H9 (cell line): ENCODE results near the gene TECTB. TPM values are rescaled to one million over a fixed set of nuclear protein-coding genes. Genes with fewer than 3 reads are reported as not detected.

Experiments used
- DNase-seq: peaks from one replicate; pipeline ENCODE4 v3.0.0-alpha.2; 2017
- H2AFZ ChIP-seq: one replicate; pipeline ENCODE4 v1.6.1; 2013; ENCODE audit warnings: mild to moderate bottlenecking, low read length, control low read depth, moderate library complexity
- H2AK5ac ChIP-seq: 2 replicates; pipeline ENCODE4 v1.6.1; 2013; ENCODE audit warnings: low read length, control low read depth, mixed read lengths; ENCODE audit not compliant: insufficient read length
- H2BK120ac ChIP-seq: one replicate; pipeline ENCODE4 v1.6.1; 2013; ENCODE audit warnings: low read depth, mild to moderate bottlenecking, low read length, control low read depth, inconsistent platforms; ENCODE audit not compliant: poor library complexity, severe bottlenecking
- H2BK12ac ChIP-seq: 2 replicates; pipeline ENCODE4 v1.6.1; 2013; ENCODE audit warnings: low read length, control low read depth, mixed read lengths, low read depth; ENCODE audit not compliant: insufficient read length
- H2BK15ac ChIP-seq: 2 replicates; pipeline ENCODE4 v1.6.1; 2013; ENCODE audit warnings: low read depth, low read length, control low read depth
- H2BK20ac ChIP-seq: one replicate; pipeline ENCODE4 v1.6.1; 2013; ENCODE audit warnings: low read depth, mild to moderate bottlenecking, low read length, control low read depth, inconsistent platforms; ENCODE audit not compliant: poor library complexity, severe bottlenecking
- H2BK5ac ChIP-seq: 2 replicates; pipeline ENCODE4 v1.6.1; 2013; ENCODE audit warnings: low read length, control low read depth, mixed read lengths; ENCODE audit not compliant: insufficient read length
- H3K14ac ChIP-seq: 2 replicates; pipeline ENCODE4 v1.6.1; 2013; ENCODE audit warnings: low read length, control low read depth; ENCODE audit not compliant: insufficient read depth
- H3K18ac ChIP-seq: 2 replicates; pipeline ENCODE4 v1.6.1; 2013; ENCODE audit warnings: low read depth, mild to moderate bottlenecking, mixed read lengths, low read length, control low read depth; ENCODE audit not compliant: insufficient read length
- H3K23ac ChIP-seq: 2 replicates; pipeline ENCODE4 v1.6.1; 2013; ENCODE audit warnings: low read length, control low read depth, mixed read lengths, low read depth; ENCODE audit not compliant: insufficient read length
- H3K23me2 ChIP-seq: 2 replicates; pipeline ENCODE4 v1.6.1; 2013; ENCODE audit warnings: low read depth, mild to moderate bottlenecking, mixed read lengths, low read length, control low read depth; ENCODE audit not compliant: insufficient read length, poor library complexity, severe bottlenecking
- H3K27ac ChIP-seq: 2 replicates; pipeline ENCODE4 v1.5.1; 2013; ENCODE audit warnings: low read length, control low read depth, mixed read lengths, low read depth; ENCODE audit not compliant: insufficient read length
- H3K27me3 ChIP-seq: 2 replicates; pipeline ENCODE4 v1.6.1; 2013; ENCODE audit warnings: low read length, control low read depth, inconsistent platforms; ENCODE audit not compliant: insufficient read depth
- H3K4ac ChIP-seq: 2 replicates; pipeline ENCODE4 v1.6.1; 2013; ENCODE audit warnings: low read depth, mild to moderate bottlenecking, control low read depth, inconsistent platforms, low read length, moderate library complexity
- H3K4me1 ChIP-seq: 2 replicates; pipeline ENCODE4 v1.6.1; 2013; ENCODE audit warnings: low read length, control low read depth, inconsistent platforms; ENCODE audit not compliant: insufficient read depth
- H3K4me2 ChIP-seq: 2 replicates; pipeline ENCODE4 v1.6.1; 2013; ENCODE audit warnings: low read length, control low read depth, mixed read lengths; ENCODE audit not compliant: insufficient read length, insufficient read depth
- H3K56ac ChIP-seq: 2 replicates; pipeline ENCODE4 v1.6.1; 2013; ENCODE audit warnings: low read depth, mild to moderate bottlenecking, mixed read lengths, low read length, control low read depth; ENCODE audit not compliant: insufficient read length
- H3K79me1 ChIP-seq: 2 replicates; pipeline ENCODE4 v1.6.1; 2013; ENCODE audit warnings: low read depth, mild to moderate bottlenecking, moderate library complexity, low read length, control low read depth, inconsistent platforms; ENCODE audit not compliant: insufficient read depth, poor library complexity, severe bottlenecking
- H3K79me2 ChIP-seq: 2 replicates; pipeline ENCODE4 v1.6.1; 2013; ENCODE audit warnings: low read length, control low read depth, inconsistent platforms; ENCODE audit not compliant: insufficient read depth
- H3K9ac ChIP-seq: 2 replicates; pipeline ENCODE4 v1.6.1; 2013; ENCODE audit warnings: low read length, control low read depth, mixed read lengths; ENCODE audit not compliant: insufficient read length; ENCODE audit errors: extremely low read depth
- H3K9me3 ChIP-seq: one replicate; pipeline ENCODE4 v1.6.1; 2013; ENCODE audit warnings: low read depth, low read length, inconsistent platforms; ENCODE audit not compliant: control insufficient read depth
- H3T11ph ChIP-seq: one replicate; pipeline ENCODE4 v1.6.1; 2013; ENCODE audit warnings: mild to moderate bottlenecking, low read length, control low read depth, inconsistent platforms
- H4K20me1 ChIP-seq: one replicate; pipeline ENCODE4 v1.6.1; 2013; ENCODE audit not compliant: control insufficient read depth, insufficient read length, insufficient read depth
- H4K5ac ChIP-seq: 2 replicates; pipeline ENCODE4 v1.6.1; 2013; ENCODE audit warnings: low read depth, mild to moderate bottlenecking, mixed read lengths, low read length, control low read depth; ENCODE audit not compliant: insufficient read length
- H4K8ac ChIP-seq: replicated peaks from 2 replicates; pipeline ENCODE4 v1.6.1; 2013; ENCODE audit warnings: low read length, control low read depth, mixed read lengths, low read depth; ENCODE audit not compliant: insufficient read length
- H4K91ac ChIP-seq: 2 replicates; pipeline ENCODE4 v1.6.1; 2013; ENCODE audit warnings: low read depth, mild to moderate bottlenecking, moderate library complexity, mixed read lengths, low read length, control low read depth; ENCODE audit not compliant: insufficient read length
- H3K27ac Mint-ChIP-seq, 3 experiments: 2 replicates in 2 of 3; 3 replicates in 1 of 3; pipeline ENCODE4 v1.8.0; 2020 to 2021; ENCODE audit warnings: mixed read lengths in 3 of 3, mild to moderate bottlenecking in 1 of 3, moderate library complexity in 1 of 3
- H3K27me3 Mint-ChIP-seq: 2 replicates; pipeline ENCODE4 v1.8.0; 2021; ENCODE audit warnings: low read depth, mild to moderate bottlenecking, moderate library complexity, mixed read lengths
- H3K36me3 Mint-ChIP-seq, 3 experiments: 2 replicates in 2 of 3; 3 replicates in 1 of 3; pipeline ENCODE4 v1.8.0; 2020 to 2021; ENCODE audit warnings: low read depth in 3 of 3, mixed read lengths in 3 of 3; ENCODE audit not compliant: insufficient read depth in 1 of 3
- H3K4me1 Mint-ChIP-seq, 2 experiments: 2 replicates each; pipeline ENCODE4 v1.8.0; 2020; ENCODE audit warnings: mixed read lengths in 2 of 2
- H3K4me3 Mint-ChIP-seq, 2 experiments: 2 replicates in 1 of 2; 3 replicates in 1 of 2; pipeline ENCODE4 v1.8.0; 2020 to 2021; ENCODE audit warnings: mild to moderate bottlenecking in 2 of 2, mixed read lengths in 2 of 2, moderate library complexity in 1 of 2
- H3K9me3 Mint-ChIP-seq, 2 experiments: 2 replicates in 1 of 2; 3 replicates in 1 of 2; pipeline ENCODE4 v1.8.0; 2020; ENCODE audit warnings: mild to moderate bottlenecking in 2 of 2, mixed read lengths in 2 of 2, moderate library complexity in 1 of 2
- CTCF ChIP-seq: fragments of 200-600 bp; sonication (generic); conservative IDR thresholded peaks from 3 replicates; pipeline ENCODE4 v1.8.0; 2021; ENCODE audit warnings: antibody characterized with exemption, mild to moderate bottlenecking
- WGBS: extraction: QIAGEN DNeasy Blood & Tissue Kit; methylation state at CpG from one replicate; pipeline ENCODE4 v1.1.7; 2013; ENCODE audit warnings: missing lambda C conversion rate, low lambda C conversion rate, mixed read lengths; ENCODE audit not compliant: insufficient read length; ENCODE audit errors: extremely low coverage; 5-methylcytosine and 5-hydroxymethylcytosine counted together
- total RNA-seq: library from RNA; stranded (reverse); gene quantifications from 2 replicates; pipeline ENCODE4 v1.2.1, GENCODE V29; 2021

The TECTB gene
- total RNA-seq, 1 experiment from 2014 or later = not detected

GRCh38 chr10:112343056-112343806 is 60.0 kb downstream of the TECTB start:
- no peak for TF ChIP-seq CTCF
- Histone ChIP-seq H3K9me3 (no peaks in the 10 kb centered on the region), H3T11ph (no peak overlapping the region), H2BK20ac (no peak overlapping the region), H4K5ac (no peak overlapping the region), H2BK15ac (no peak overlapping the region), H4K8ac (no peak overlapping the region), H3K4ac (no peak overlapping the region), H3K4me2 (no peak overlapping the region), H3K18ac (no peak overlapping the region), H3K79me1 (no peaks in the 10 kb centered on the region), H2BK5ac (no peak overlapping the region), H3K9ac (no peak overlapping the region), H3K14ac (no peak overlapping the region), H3K27ac (no peak overlapping the region), H3K56ac (no peak overlapping the region), H4K91ac (no peak overlapping the region), H2AK5ac (no peak overlapping the region), H3K23me2 (no peaks in the 10 kb centered on the region), H2BK12ac (no peak overlapping the region), H4K20me1 (no peaks in the 10 kb centered on the region), H3K23ac (no peak overlapping the region), H2AFZ (no peak overlapping the region), H2BK120ac (no peak overlapping the region), H3K79me2 (no peaks in the 10 kb centered on the region), H3K27me3 (no peaks in the 10 kb centered on the region; the same call in 1 of the 2 replicates), H3K4me1 (no peaks in the 10 kb centered on the region)
- Mint-ChIP-seq H3K27me3 (peaks cover 4% of the 10 kb centered on the region; the same call in 1 of the 2 replicates), H3K36me3 (no peaks in the 10 kb centered on the region; a peak in 1 of 7 replicates), H3K4me3 (no peak overlapping the region), H3K27ac (no peak overlapping the region), H3K4me1 (no peaks in the 10 kb centered on the region), H3K9me3 (no peaks in the 10 kb centered on the region; a peak in 1 of 5 replicates)
- no CpG with 5 or more reads among the region's 5 CpGs for WGBS
- DNase-seq = no peak
